B cell (primary cell): Measurements from ENCODE around the gene TSPAN2.

Experiments
- CTCF ChIP-seq: fragments of 200-600 bp; IDR thresholded peaks from one replicate; pipeline ENCODE4 v1.8.0; 2022; ENCODE audit warnings: antibody characterized with exemption, mild to moderate bottlenecking
- EZH2 ChIP-seq: IDR thresholded peaks from 2 replicates; pipeline ENCODE4 v1.6.1; 2012; ENCODE audit warnings: borderline replicate concordance, low read depth, mild to moderate bottlenecking, moderate library complexity, low read length; ENCODE audit not compliant: insufficient read depth, poor library complexity, severe bottlenecking

DNA sequence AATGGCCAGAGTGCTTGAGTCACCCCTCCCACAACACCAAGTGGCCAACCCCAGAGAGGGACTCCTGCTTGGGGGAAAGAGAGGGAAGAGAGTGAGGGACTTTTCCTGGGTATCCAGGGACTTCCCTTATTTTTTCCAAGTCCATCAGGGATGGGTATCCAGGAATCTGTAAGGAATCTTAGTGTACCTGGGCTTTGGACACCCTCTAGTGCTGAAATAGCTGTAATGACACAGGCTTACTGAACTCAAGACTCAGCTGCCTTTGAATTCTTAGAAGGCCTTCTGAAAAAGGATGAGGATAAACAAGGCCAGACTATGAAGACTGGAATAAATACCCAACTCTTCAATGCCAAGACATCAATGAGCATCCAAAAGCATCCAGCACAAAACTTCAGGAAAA lies 47.6 kb downstream of the TSPAN2 start:
- TF ChIP-seq CTCF: no peak
- no peak for TF ChIP-seq EZH2
